ENCODE data around the gene MS4A18.

- TF ChIP-seq CTCF (IDR thresholded peaks at IDR 0.05) (no peak), POLR2AphosphoS5 (IDR thresholded peaks at IDR 0.05) (peak; percentile 25)
Observed at GRCh38 chr11:60777572-60777971, 53.1 kb downstream of the MS4A18 start.

Data from prostate gland (tissue), 2 donors.